Suprapubic skin (tissue), 3 donors: ENCODE data around the gene PDLIM4.

ENCODE experiments used
- EP300 ChIP-seq: sonication (generic); formaldehyde crosslinking; IDR thresholded peaks from one replicate; pipeline ENCODE4 v1.6.1; 2017; ENCODE audit warnings: antibody characterized with exemption
- POLR2A ChIP-seq, 2 donors: fragments of 450-650 bp; IDR thresholded peaks; one replicate each; pipeline ENCODE4 v1.6.1; 2017; ENCODE audit warnings: antibody characterized with exemption in 2 of 2, mild to moderate bottlenecking in 2 of 2, moderate library complexity in 2 of 2
- TF ChIP-seq, protein P1 (sequence below), 2 donors: fragments of 200-600 bp in 1 of 2; fragments of 450-650 bp in 1 of 2; sonication (generic) in 1 of 2; IDR thresholded peaks; one replicate each; pipeline ENCODE4 v1.5.1; 2016 to 2019; ENCODE audit warnings: antibody characterized with exemption in 2 of 2, mild to moderate bottlenecking in 1 of 2, moderate library complexity in 1 of 2

DNA sequence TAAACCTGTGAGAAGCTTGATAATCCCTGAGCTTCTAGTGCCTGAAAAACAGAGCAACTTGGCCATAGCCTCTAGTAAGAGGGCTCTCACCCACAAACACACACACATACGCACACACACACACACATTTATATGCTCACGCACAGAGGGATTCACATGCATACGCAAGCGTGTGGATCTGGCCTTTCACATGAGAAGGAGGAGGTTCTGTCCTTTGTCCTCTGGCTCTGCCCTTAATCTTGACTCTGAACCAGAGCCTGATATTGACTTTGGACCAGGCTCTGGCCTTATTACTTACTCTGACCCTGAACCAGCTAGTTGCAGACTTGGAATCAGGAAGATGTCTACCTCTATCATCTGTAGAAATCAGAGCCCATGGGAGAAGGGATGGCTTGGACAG is 19.8 kb upstream of the PDLIM4 start:
- TF ChIP-seq, protein P1, sequence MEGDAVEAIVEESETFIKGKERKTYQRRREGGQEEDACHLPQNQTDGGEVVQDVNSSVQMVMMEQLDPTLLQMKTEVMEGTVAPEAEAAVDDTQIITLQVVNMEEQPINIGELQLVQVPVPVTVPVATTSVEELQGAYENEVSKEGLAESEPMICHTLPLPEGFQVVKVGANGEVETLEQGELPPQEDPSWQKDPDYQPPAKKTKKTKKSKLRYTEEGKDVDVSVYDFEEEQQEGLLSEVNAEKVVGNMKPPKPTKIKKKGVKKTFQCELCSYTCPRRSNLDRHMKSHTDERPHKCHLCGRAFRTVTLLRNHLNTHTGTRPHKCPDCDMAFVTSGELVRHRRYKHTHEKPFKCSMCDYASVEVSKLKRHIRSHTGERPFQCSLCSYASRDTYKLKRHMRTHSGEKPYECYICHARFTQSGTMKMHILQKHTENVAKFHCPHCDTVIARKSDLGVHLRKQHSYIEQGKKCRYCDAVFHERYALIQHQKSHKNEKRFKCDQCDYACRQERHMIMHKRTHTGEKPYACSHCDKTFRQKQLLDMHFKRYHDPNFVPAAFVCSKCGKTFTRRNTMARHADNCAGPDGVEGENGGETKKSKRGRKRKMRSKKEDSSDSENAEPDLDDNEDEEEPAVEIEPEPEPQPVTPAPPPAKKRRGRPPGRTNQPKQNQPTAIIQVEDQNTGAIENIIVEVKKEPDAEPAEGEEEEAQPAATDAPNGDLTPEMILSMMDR (IDR thresholded peaks at IDR 0.05), result no peak
- TF ChIP-seq EP300 (no peak), POLR2A (IDR thresholded peaks at IDR 0.05) (no peak)
